Ishikawa (cell line): ENCODE results near the gene RIPOR1.

Experiments used
- CEBPB ChIP-seq: IDR thresholded peaks from 2 replicates; pipeline ENCODE4 v1.6.1; 2012
- CREB1 ChIP-seq: IDR thresholded peaks from 2 replicates; pipeline ENCODE4 v1.6.1; 2012; ENCODE audit warnings: low read depth
- EGR1 ChIP-seq: IDR thresholded peaks from 2 replicates; pipeline ENCODE4 v1.6.1; 2012
- EP300 ChIP-seq: IDR thresholded peaks from 2 replicates; pipeline ENCODE4 v1.6.1; 2012; ENCODE audit warnings: borderline replicate concordance
- FOXM1 ChIP-seq: IDR thresholded peaks from 2 replicates; pipeline ENCODE4 v1.6.1; 2012; ENCODE audit warnings: low read depth, borderline replicate concordance
- MAX ChIP-seq: IDR thresholded peaks from 2 replicates; pipeline ENCODE4 v1.6.1; 2012
- NFIC ChIP-seq: IDR thresholded peaks from 2 replicates; pipeline ENCODE4 v1.6.1; 2012
- RAD21 ChIP-seq: IDR thresholded peaks from 2 replicates; pipeline ENCODE4 v1.6.1; 2012; ENCODE audit warnings: low read depth
- REST ChIP-seq: IDR thresholded peaks from 2 replicates; pipeline ENCODE4 v1.6.1; 2012; ENCODE audit warnings: low read depth, mild to moderate bottlenecking
- TAF1 ChIP-seq: IDR thresholded peaks from 2 replicates; pipeline ENCODE4 v1.6.1; 2012; ENCODE audit warnings: low read depth, mild to moderate bottlenecking
- TCF12 ChIP-seq: IDR thresholded peaks from 2 replicates; pipeline ENCODE4 v1.6.1; 2012; ENCODE audit warnings: low read depth
- TEAD4 ChIP-seq: IDR thresholded peaks from 2 replicates; pipeline ENCODE4 v1.6.1; 2012
- USF1 ChIP-seq: IDR thresholded peaks from 2 replicates; pipeline ENCODE4 v1.6.1; 2012
- YY1 ChIP-seq: IDR thresholded peaks from 2 replicates; pipeline ENCODE4 v1.6.1; 2012; ENCODE audit warnings: low read depth
- ZBTB7A ChIP-seq: IDR thresholded peaks from 2 replicates; pipeline ENCODE4 v1.6.1; 2012; ENCODE audit warnings: low read depth

The RIPOR1 gene

GRCh38 chr16:67528222-67528869, at the start of gene RIPOR1:
TSS of gene RIPOR1 (plus strand) at chr16:67528829. CDS start at chr16:67538447, 9,618 bp downstream.
- TF ChIP-seq USF1 (no peak), ZBTB7A (peak; percentile 56; the same call in 1 of the 2 replicates)

- TF ChIP-seq YY1, result peak; percentile 80
- no peak for TF ChIP-seq CEBPB
- no peak for TF ChIP-seq REST
- TF ChIP-seq CREB1, result peak; percentile 62; the same call in 1 of the 2 replicates
- TF ChIP-seq EP300, result peak; percentile 64; the same call in 1 of the 2 replicates
- peak; percentile 100 for TF ChIP-seq USF1
- no peak; the same call in 1 of the 2 replicates for TF ChIP-seq NFIC
- TF ChIP-seq FOXM1, result peak; percentile 47; the same call in 1 of the 2 replicates
- no peak for TF ChIP-seq ZBTB7A
- peak; percentile 57 for TF ChIP-seq RAD21
- 0 out of 2 replicates have a peak, but pooled peaks have one; percentile 17 for TF ChIP-seq TEAD4
- TF ChIP-seq TCF12, result peak; percentile 66
- peak; percentile 85; the same call in 1 of the 2 replicates for TF ChIP-seq MAX
- peak; percentile 82 for TF ChIP-seq EGR1
- TF ChIP-seq TAF1, result peak; percentile 89
Measured at GRCh38 chr16:67480833-67481560, 47.6 kb upstream of the RIPOR1 start, which contains the start of gene ATP6V0D1. TSS of gene ATP6V0D1 (minus strand) at chr16:67481157. CDS start at chr16:67481086, 71 bp downstream.

- TF ChIP-seq EGR1 (no peak), NFIC (peak; percentile 52; the same call in 1 of the 2 replicates)
Measured at GRCh38 chr16:67481561-67482232, 46.9 kb upstream of the RIPOR1 start.

GRCh38 chr16:67482233-67482924, 46.2 kb upstream of the RIPOR1 start:
- TF ChIP-seq RAD21, result no peak
- no peak for TF ChIP-seq REST
- TF ChIP-seq CEBPB, result no peak
- no peak for TF ChIP-seq USF1
- TF ChIP-seq TEAD4, result no peak
- no peak for TF ChIP-seq FOXM1

- TF ChIP-seq CEBPB (no peak), TCF12 (no peak), ZBTB7A (no peak), CREB1 (no peak), YY1 (no peak), NFIC (no peak), REST (no peak)
Measured at GRCh38 chr16:67483150-67483549, 45.5 kb upstream of the RIPOR1 start, which contains the start of gene AGRP. TSS of gene AGRP (minus strand) at chr16:67483547. CDS start at chr16:67483398, 149 bp downstream.
